PC-3 (cell line): ENCODE results near the gene BTG4. TPM values are rescaled to one million over a fixed set of nuclear protein-coding genes. Genes with fewer than 3 reads are reported as not detected.

Experiments used
- ATAC-seq: fragments of 200-7000 bp; cut with Tn5 transposase; 2 replicates; pipeline ENCODE4 v1.9.1; 2020; ENCODE audit warnings: mild to moderate bottlenecking, moderate library complexity
- BruUV-seq: library from RNA; stranded (reverse); fragments of 400-500 nt; replicated peaks from 2 replicates; lab custom pipeline; 2021; lab: Mats Ljungman, UMichigan
- CTCF ChIA-PET: fragments of 300-600 bp; sonication (Branson Sonifier 250); formaldehyde crosslinking; loops from one replicate; lab custom pipeline; 2022; ENCODE audit warnings: antibody characterized with exemption; lab: Charles Lee
- POLR2A ChIA-PET: fragments of 300-600 bp; sonication (Branson Sonifier 250); formaldehyde crosslinking; loops from one replicate; lab custom pipeline; 2022; ENCODE audit warnings: antibody characterized with exemption; ENCODE audit not compliant: unreplicated experiment; lab: Charles Lee
- DNase-seq: peaks from one replicate; pipeline ENCODE4 v3.0.0-alpha.2; 2015
- H2AFZ ChIP-seq: fragments of 300-600 bp; sonication (generic); 2 replicates; pipeline ENCODE4 v1.6.0; 2016; ENCODE audit warnings: antibody characterized with exemption, low read length
- H3F3A ChIP-seq: fragments of 300-600 bp; sonication (generic); one replicate; pipeline ENCODE4 v1.6.0; 2017; ENCODE audit warnings: antibody characterized with exemption, low read length, control low read depth, mild to moderate bottlenecking; ENCODE audit not compliant: unreplicated experiment
- H3K27ac ChIP-seq: fragments of 300-600 bp; sonication (generic); 2 replicates; pipeline ENCODE4 v1.5.1; 2016; ENCODE audit warnings: mild to moderate bottlenecking, low read length
- H3K27me3 ChIP-seq: fragments of 300-600 bp; sonication (generic); 2 replicates; pipeline ENCODE4 v1.6.1; 2016; ENCODE audit warnings: low read length, mixed read lengths
- H3K36me3 ChIP-seq: fragments of 300-600 bp; sonication (generic); 2 replicates; pipeline ENCODE4 v1.6.1; 2016; ENCODE audit warnings: low read depth, mixed run types, low read length, mixed read lengths
- H3K4me1 ChIP-seq: fragments of 300-600 bp; sonication (generic); 2 replicates; pipeline ENCODE4 v1.5.1; 2016; ENCODE audit warnings: low read length; ENCODE audit not compliant: insufficient read depth
- H3K4me2 ChIP-seq: fragments of 300-600 bp; sonication (generic); 2 replicates; pipeline ENCODE4 v1.6.0; 2016; ENCODE audit warnings: low read length
- H3K4me3 ChIP-seq: fragments of 300-600 bp; sonication (generic); 2 replicates; pipeline ENCODE4 v1.5.1; 2016; ENCODE audit warnings: mild to moderate bottlenecking, low read length, mixed read lengths
- H3K79me2 ChIP-seq: fragments of 300-600 bp; sonication (generic); 2 replicates; pipeline ENCODE4 v1.6.1; 2017; ENCODE audit warnings: low read length, mixed read lengths
- H3K9ac ChIP-seq: fragments of 300-600 bp; sonication (generic); 2 replicates; pipeline ENCODE4 v1.6.0; 2016; ENCODE audit warnings: mild to moderate bottlenecking, low read length
- H3K9me2 ChIP-seq: fragments of 300-600 bp; sonication (generic); replicated peaks from 2 replicates; pipeline ENCODE4 v1.6.1; 2016; ENCODE audit warnings: mixed run types, low read length, mixed read lengths
- H3K9me3 ChIP-seq: fragments of 300-600 bp; sonication (generic); 2 replicates; pipeline ENCODE4 v1.6.1; 2016; ENCODE audit warnings: low read length, mixed read lengths
- H4K20me1 ChIP-seq: fragments of 300-600 bp; sonication (generic); 2 replicates; pipeline ENCODE4 v1.6.1; 2016; ENCODE audit warnings: low read length, mixed read lengths
- CTCF ChIP-seq: fragments of 300-600 bp; sonication (generic); conservative IDR thresholded peaks from 2 replicates; pipeline ENCODE4 v1.5.1; 2017; ENCODE audit warnings: antibody characterized with exemption, low read depth, mild to moderate bottlenecking, low read length
- EZH2 ChIP-seq: fragments of 300-600 bp; sonication (generic); IDR thresholded peaks from one replicate; pipeline ENCODE4 v1.6.1; 2017; ENCODE audit warnings: antibody characterized with exemption, mild to moderate bottlenecking, low read length; ENCODE audit not compliant: unreplicated experiment
- EZH2phosphoT487 ChIP-seq: fragments of 300-600 bp; sonication (generic); IDR thresholded peaks from 2 replicates; pipeline ENCODE4 v1.6.1; 2018; ENCODE audit warnings: mild to moderate bottlenecking, antibody characterized with exemption, low read length, borderline replicate concordance
- intact Hi-C: fragments of 100-400 bp; cut with micrococcal nuclease; formaldehyde crosslinking; loops from 2 replicates; pipeline ENCODE4 v1.9.0; 2023
- total RNA-seq: library from RNA; depleted of rRNA; stranded (reverse); fragments of >200 nt; gene quantifications from 2 replicates; pipeline ENCODE4 v1.2.3, GENCODE V29; 2014

Gene BTG4
- total RNA-seq, 1 experiment from 2014 or later: not detected

- intact Hi-C loops: no loop called here
Observed at GRCh38 chr11:111502611-111503010, 9.6 kb downstream of the BTG4 start.

GRCh38 chr11:111500481-111500880 lies 11.7 kb downstream of the BTG4 start:
- Histone ChIP-seq H3K9ac (no peak overlapping the region), H3F3A (no peaks in the 10 kb centered on the region), H3K4me3 (no peak overlapping the region), H2AFZ (0 out of 2 replicates have a peak overlapping the region, but pooled peaks have one; percentile 13), H3K36me3 (no peaks in the 10 kb centered on the region), H3K9me2 (no peaks in the 10 kb centered on the region), H3K79me2 (no peaks in the 10 kb centered on the region), H3K27me3 (no peaks in the 10 kb centered on the region), H4K20me1 (no peaks in the 10 kb centered on the region), H3K4me2 (no peak overlapping the region), H3K9me3 (no peaks in the 10 kb centered on the region), H3K4me1 (no peaks in the 10 kb centered on the region), H3K27ac (no peak overlapping the region)
- ChIA-PET POLR2A (no interaction called here), CTCF (interaction anchor here (0.6 kb wide), 1 partner anchor 1768 kb away, joined by 4 read pairs; no protein-coding TSS in a partner anchor)
- intact Hi-C loops: no loop called here
- BruUV-seq: no TSS peak
- peak; percentile 34 for DNase-seq
- TF ChIP-seq EZH2phosphoT487 (no peak), CTCF (no peak), EZH2 (no peak)
- ATAC-seq: no peak

More at GRCh38 chr11:111502611-111503010, 9.6 kb downstream of the BTG4 start:
- DNase-seq (no peak), ATAC-seq (no peak)
- no peaks in the 10 kb centered on the region for H3F3A ChIP-seq
- no peaks in the 10 kb centered on the region for H4K20me1 ChIP-seq
- H3K9me2 ChIP-seq: no peaks in the 10 kb centered on the region
- no peaks in the 10 kb centered on the region for H3K4me1 ChIP-seq
- no peak overlapping the region for H3K4me2 ChIP-seq
- BruUV-seq: no TSS peak
- H3K27ac ChIP-seq: no peak overlapping the region
- no peak overlapping the region for H3K9ac ChIP-seq
- no peak overlapping the region for H2AFZ ChIP-seq
- H3K4me3 ChIP-seq: no peak overlapping the region
- ChIA-PET POLR2A (no interaction called here), CTCF (no interaction called here)
- no peaks in the 10 kb centered on the region for H3K9me3 ChIP-seq
- no peaks in the 10 kb centered on the region for H3K79me2 ChIP-seq
- H3K27me3 ChIP-seq: no peaks in the 10 kb centered on the region
- no peaks in the 10 kb centered on the region for H3K36me3 ChIP-seq
- TF ChIP-seq EZH2phosphoT487 (no peak), EZH2 (no peak)

- no peak for ATAC-seq
- BruUV-seq: no TSS peak
- Histone ChIP-seq H3F3A (no peaks in the 10 kb centered on the region), H3K4me2 (no peak overlapping the region), H3K27me3 (no peaks in the 10 kb centered on the region), H3K4me3 (no peak overlapping the region), H4K20me1 (no peaks in the 10 kb centered on the region), H3K27ac (no peak overlapping the region), H3K9me2 (no peaks in the 10 kb centered on the region), H3K4me1 (no peaks in the 10 kb centered on the region), H3K9ac (no peak overlapping the region), H3K79me2 (no peaks in the 10 kb centered on the region), H3K9me3 (no peaks in the 10 kb centered on the region), H3K36me3 (no peaks in the 10 kb centered on the region), H2AFZ (no peak overlapping the region)
- intact Hi-C loops: no loop called here
- CTCF ChIA-PET: no interaction called here
- POLR2A ChIA-PET: no interaction called here
- TF ChIP-seq EZH2phosphoT487: no peak
- TF ChIP-seq EZH2: no peak
- TF ChIP-seq CTCF: no peak
- DNase-seq: no peak
Observed at GRCh38 chr11:111499483-111499882, 12.7 kb downstream of the BTG4 start.
